Esophagus muscularis mucosa (tissue), 3 donors: ENCODE data around the gene SPDYA.
"Not testable (repeated sequence)": the region's sequence is repeated elsewhere in the genome, so short reads cannot be mapped to it uniquely, and the experiment has no call there.

Experiments used
- POLR2A ChIP-seq: fragments of 450-650 bp; IDR thresholded peaks from one replicate; pipeline ENCODE4 v1.6.1; 2017; ENCODE audit warnings: antibody characterized with exemption, moderate library complexity, mild to moderate bottlenecking, low read depth
- POLR2AphosphoS5 ChIP-seq, 2 donors: sonication (generic); formaldehyde crosslinking; IDR thresholded peaks; one replicate each; pipeline ENCODE4 v1.6.1; 2017; ENCODE audit warnings: antibody characterized with exemption in 2 of 2
- TF ChIP-seq, protein P1 (sequence below), 3 experiments: fragments of 200-600 bp in 2 of 3; fragments of 450-650 bp in 1 of 3; sonication (generic) in 2 of 3; IDR thresholded peaks; one replicate each; pipeline ENCODE4 v1.5.1; 2017 to 2019; ENCODE audit warnings: antibody characterized with exemption in 3 of 3, mild to moderate bottlenecking in 2 of 3, moderate library complexity in 1 of 3

DNA sequence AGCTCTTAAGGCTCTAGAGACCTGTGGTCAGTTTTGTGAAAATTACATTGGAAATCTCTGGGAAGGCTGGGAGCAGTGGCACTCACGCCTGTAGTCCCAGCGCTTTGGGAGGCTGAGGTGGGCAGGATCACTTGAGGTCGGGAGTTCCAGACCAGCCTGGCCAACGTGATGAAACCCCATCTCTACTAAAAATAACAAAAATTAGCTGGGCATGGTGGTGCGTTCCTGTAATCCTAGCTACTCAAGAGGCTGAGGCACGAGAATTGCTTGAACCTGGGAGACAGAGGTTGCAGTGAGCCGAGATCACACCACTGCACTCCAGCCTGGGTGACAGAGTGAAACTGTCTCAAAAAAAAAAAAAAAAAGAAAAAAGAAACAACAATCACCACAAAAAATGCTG, 26.1 kb upstream of the SPDYA start:
- TF ChIP-seq, protein P1, sequence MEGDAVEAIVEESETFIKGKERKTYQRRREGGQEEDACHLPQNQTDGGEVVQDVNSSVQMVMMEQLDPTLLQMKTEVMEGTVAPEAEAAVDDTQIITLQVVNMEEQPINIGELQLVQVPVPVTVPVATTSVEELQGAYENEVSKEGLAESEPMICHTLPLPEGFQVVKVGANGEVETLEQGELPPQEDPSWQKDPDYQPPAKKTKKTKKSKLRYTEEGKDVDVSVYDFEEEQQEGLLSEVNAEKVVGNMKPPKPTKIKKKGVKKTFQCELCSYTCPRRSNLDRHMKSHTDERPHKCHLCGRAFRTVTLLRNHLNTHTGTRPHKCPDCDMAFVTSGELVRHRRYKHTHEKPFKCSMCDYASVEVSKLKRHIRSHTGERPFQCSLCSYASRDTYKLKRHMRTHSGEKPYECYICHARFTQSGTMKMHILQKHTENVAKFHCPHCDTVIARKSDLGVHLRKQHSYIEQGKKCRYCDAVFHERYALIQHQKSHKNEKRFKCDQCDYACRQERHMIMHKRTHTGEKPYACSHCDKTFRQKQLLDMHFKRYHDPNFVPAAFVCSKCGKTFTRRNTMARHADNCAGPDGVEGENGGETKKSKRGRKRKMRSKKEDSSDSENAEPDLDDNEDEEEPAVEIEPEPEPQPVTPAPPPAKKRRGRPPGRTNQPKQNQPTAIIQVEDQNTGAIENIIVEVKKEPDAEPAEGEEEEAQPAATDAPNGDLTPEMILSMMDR (IDR thresholded peaks at IDR 0.05) = not testable (repeated sequence)
- not testable (repeated sequence) for TF ChIP-seq POLR2AphosphoS5 (IDR thresholded peaks at IDR 0.05); POLR2A
